Measurements from ENCODE around the gene LSMEM2. TPM values are rescaled to one million over a fixed set of nuclear protein-coding genes. Genes with fewer than 3 reads are reported as not detected.

LSMEM2 gene
- total and polyA plus RNA-seq, 2 experiments from 2014 or later: 0.59 to 0.86 TPM

DNA sequence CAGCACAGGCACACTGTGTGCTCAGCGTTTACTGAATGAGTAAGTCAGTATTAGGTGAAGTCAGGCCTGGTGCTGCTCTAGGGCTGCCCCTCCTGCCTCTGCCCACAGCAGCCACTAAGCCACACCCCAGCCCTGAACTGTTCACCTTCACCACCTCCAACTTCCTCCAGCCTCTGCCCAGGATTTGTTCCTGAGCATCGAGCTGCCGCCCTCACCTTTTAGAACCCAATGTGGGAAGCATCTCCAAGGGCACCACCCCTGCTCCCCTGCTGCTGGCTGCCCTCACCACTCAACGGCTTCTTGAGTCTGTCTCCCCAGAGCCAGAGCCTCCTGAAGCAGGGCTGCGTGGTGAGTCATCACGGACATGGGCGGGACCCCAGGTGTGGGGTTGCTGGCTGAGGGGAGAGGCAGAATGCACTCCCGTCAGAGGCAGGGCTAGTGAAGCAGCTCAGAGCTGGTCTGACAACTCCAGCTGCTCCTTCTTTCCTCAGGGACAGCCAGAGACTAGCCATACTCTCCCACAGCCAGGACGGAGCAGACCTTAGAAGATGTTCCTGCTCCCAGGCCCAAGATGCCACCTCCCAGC, 37.9 kb downstream of the LSMEM2 start (continued):
- TF ChIP-seq, protein P1, sequence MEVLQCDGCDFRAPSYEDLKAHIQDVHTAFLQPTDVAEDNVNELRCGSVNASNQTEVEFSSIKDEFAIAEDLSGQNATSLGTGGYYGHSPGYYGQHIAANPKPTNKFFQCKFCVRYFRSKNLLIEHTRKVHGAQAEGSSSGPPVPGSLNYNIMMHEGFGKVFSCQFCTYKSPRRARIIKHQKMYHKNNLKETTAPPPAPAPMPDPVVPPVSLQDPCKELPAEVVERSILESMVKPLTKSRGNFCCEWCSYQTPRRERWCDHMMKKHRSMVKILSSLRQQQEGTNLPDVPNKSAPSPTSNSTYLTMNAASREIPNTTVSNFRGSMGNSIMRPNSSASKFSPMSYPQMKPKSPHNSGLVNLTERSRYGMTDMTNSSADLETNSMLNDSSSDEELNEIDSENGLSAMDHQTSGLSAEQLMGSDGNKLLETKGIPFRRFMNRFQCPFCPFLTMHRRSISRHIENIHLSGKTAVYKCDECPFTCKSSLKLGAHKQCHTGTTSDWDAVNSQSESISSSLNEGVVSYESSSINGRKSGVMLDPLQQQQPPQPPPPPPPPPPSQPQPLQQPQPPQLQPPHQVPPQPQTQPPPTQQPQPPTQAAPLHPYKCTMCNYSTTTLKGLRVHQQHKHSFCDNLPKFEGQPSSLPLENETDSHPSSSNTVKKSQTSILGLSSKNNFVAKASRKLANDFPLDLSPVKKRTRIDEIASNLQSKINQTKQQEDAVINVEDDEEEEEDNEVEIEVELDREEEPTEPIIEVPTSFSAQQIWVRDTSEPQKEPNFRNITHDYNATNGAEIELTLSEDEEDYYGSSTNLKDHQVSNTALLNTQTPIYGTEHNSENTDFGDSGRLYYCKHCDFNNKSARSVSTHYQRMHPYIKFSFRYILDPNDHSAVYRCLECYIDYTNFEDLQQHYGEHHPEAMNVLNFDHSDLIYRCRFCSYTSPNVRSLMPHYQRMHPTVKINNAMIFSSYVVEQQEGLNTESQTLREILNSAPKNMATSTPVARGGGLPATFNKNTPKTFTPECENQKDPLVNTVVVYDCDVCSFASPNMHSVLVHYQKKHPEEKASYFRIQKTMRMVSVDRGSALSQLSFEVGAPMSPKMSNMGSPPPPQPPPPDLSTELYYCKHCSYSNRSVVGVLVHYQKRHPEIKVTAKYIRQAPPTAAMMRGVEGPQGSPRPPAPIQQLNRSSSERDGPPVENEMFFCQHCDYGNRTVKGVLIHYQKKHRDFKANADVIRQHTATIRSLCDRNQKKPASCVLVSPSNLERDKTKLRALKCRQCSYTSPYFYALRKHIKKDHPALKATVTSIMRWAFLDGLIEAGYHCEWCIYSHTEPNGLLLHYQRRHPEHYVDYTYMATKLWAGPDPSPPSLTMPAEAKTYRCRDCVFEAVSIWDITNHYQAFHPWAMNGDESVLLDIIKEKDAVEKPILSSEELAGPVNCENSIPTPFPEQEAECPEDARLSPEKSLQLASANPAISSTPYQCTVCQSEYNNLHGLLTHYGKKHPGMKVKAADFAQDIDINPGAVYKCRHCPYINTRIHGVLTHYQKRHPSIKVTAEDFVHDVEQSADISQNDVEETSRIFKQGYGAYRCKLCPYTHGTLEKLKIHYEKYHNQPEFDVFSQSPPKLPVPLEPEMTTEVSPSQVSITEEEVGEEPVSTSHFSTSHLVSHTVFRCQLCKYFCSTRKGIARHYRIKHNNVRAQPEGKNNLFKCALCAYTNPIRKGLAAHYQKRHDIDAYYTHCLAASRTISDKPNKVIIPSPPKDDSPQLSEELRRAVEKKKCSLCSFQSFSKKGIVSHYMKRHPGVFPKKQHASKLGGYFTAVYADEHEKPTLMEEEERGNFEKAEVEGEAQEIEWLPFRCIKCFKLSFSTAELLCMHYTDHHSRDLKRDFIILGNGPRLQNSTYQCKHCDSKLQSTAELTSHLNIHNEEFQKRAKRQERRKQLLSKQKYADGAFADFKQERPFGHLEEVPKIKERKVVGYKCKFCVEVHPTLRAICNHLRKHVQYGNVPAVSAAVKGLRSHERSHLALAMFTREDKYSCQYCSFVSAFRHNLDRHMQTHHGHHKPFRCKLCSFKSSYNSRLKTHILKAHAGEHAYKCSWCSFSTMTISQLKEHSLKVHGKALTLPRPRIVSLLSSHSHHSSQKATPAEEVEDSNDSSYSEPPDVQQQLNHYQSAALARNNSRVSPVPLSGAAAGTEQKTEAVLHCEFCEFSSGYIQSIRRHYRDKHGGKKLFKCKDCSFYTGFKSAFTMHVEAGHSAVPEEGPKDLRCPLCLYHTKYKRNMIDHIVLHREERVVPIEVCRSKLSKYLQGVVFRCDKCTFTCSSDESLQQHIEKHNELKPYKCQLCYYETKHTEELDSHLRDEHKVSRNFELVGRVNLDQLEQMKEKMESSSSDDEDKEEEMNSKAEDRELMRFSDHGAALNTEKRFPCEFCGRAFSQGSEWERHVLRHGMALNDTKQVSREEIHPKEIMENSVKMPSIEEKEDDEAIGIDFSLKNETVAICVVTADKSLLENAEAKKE (CRISPR knock-in tag; IDR thresholded peaks at IDR 0.05): no peak
- TF ChIP-seq CREB1 (CRISPR knock-in tag; IDR thresholded peaks at IDR 0.05; ENCODE audit: low read depth): no peak
- no peak for TF ChIP-seq NANOG (IDR thresholded peaks at IDR 0.05; ENCODE audit: borderline replicate concordance)
- no peak for TF ChIP-seq EZH2 (IDR thresholded peaks at IDR 0.05; ENCODE audit: low read depth, unreplicated experiment)
- TF ChIP-seq EZH2phosphoT487 (IDR thresholded peaks at IDR 0.05; ENCODE audit: unreplicated experiment): no peak
- TF ChIP-seq, protein P2, sequence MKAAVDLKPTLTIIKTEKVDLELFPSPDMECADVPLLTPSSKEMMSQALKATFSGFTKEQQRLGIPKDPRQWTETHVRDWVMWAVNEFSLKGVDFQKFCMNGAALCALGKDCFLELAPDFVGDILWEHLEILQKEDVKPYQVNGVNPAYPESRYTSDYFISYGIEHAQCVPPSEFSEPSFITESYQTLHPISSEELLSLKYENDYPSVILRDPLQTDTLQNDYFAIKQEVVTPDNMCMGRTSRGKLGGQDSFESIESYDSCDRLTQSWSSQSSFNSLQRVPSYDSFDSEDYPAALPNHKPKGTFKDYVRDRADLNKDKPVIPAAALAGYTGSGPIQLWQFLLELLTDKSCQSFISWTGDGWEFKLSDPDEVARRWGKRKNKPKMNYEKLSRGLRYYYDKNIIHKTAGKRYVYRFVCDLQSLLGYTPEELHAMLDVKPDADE (IDR thresholded peaks at IDR 0.05): no peak

DNA sequence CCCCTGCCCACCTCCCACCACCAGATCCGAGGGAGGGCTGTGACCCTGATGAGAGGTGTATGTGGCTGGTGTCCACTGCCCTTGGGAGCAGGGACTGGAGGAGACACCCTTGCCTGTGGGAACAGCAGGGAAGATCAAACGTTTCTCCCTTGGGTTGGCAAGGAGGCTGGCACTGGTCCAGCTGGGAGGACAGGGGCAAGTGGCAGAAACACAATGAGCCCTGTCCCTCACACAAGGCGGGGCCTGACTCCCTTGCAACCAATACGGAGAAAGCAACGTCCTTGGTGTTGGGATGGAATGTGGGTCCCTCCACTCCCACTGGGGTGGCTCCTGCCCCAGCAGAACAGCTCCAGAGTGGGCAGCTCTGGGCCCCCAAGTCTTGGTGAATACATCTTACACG, 38.4 kb downstream of the LSMEM2 start:
- H4K20me1 ChIP-seq (replicated peaks; ENCODE audit: insufficient read depth): peaks cover 5% of the 10 kb centered on the region; the same call in 1 of the 2 replicates
- Mint-ChIP-seq H3K27me3 (ENCODE audit: insufficient read depth, low read depth, poor library complexity) (peaks cover 5% of the 10 kb centered on the region), H3K27ac (no peak overlapping the region), H3K4me1 (peaks cover 20% of the 10 kb centered on the region), H3K9me3 (peaks cover 14% of the 10 kb centered on the region), H3K36me3 (ENCODE audit: low read depth) (peaks cover 65% of the 10 kb centered on the region), H3K4me3 (no peak overlapping the region)
- TF ChIP-seq POLR2AphosphoS5 (IDR thresholded peaks at IDR 0.05; ENCODE audit: low read depth) (no peak), JUNB (IDR thresholded peaks at IDR 0.05; ENCODE audit: unreplicated experiment) (no peak)
- TF ChIP-seq, protein P3, sequence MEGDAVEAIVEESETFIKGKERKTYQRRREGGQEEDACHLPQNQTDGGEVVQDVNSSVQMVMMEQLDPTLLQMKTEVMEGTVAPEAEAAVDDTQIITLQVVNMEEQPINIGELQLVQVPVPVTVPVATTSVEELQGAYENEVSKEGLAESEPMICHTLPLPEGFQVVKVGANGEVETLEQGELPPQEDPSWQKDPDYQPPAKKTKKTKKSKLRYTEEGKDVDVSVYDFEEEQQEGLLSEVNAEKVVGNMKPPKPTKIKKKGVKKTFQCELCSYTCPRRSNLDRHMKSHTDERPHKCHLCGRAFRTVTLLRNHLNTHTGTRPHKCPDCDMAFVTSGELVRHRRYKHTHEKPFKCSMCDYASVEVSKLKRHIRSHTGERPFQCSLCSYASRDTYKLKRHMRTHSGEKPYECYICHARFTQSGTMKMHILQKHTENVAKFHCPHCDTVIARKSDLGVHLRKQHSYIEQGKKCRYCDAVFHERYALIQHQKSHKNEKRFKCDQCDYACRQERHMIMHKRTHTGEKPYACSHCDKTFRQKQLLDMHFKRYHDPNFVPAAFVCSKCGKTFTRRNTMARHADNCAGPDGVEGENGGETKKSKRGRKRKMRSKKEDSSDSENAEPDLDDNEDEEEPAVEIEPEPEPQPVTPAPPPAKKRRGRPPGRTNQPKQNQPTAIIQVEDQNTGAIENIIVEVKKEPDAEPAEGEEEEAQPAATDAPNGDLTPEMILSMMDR (conservative IDR thresholded peaks at IDR 0.05; ENCODE audit: low read depth in 2 of 2): no peak
- TF ChIP-seq, protein P4, sequence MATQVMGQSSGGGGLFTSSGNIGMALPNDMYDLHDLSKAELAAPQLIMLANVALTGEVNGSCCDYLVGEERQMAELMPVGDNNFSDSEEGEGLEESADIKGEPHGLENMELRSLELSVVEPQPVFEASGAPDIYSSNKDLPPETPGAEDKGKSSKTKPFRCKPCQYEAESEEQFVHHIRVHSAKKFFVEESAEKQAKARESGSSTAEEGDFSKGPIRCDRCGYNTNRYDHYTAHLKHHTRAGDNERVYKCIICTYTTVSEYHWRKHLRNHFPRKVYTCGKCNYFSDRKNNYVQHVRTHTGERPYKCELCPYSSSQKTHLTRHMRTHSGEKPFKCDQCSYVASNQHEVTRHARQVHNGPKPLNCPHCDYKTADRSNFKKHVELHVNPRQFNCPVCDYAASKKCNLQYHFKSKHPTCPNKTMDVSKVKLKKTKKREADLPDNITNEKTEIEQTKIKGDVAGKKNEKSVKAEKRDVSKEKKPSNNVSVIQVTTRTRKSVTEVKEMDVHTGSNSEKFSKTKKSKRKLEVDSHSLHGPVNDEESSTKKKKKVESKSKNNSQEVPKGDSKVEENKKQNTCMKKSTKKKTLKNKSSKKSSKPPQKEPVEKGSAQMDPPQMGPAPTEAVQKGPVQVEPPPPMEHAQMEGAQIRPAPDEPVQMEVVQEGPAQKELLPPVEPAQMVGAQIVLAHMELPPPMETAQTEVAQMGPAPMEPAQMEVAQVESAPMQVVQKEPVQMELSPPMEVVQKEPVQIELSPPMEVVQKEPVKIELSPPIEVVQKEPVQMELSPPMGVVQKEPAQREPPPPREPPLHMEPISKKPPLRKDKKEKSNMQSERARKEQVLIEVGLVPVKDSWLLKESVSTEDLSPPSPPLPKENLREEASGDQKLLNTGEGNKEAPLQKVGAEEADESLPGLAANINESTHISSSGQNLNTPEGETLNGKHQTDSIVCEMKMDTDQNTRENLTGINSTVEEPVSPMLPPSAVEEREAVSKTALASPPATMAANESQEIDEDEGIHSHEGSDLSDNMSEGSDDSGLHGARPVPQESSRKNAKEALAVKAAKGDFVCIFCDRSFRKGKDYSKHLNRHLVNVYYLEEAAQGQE (IDR thresholded peaks at IDR 0.05; ENCODE audit: unreplicated experiment): no peak
- H3K9me2 ChIP-seq (ENCODE audit: insufficient read depth): no peaks in the 10 kb centered on the region
- H3K27ac ChIP-seq (ENCODE audit: low read depth): no peak overlapping the region
- H3K36me3 ChIP-seq (ENCODE audit: insufficient read depth): peaks cover 8% of the 10 kb centered on the region
- H3K4me2 ChIP-seq: no peak overlapping the region
- no peak overlapping the region for H2AFZ ChIP-seq
- H3K4me3 ChIP-seq: no peak overlapping the region
- ATAC-seq: no peak
- H3K4me1 ChIP-seq (ENCODE audit: insufficient read depth): peaks cover 6% of the 10 kb centered on the region; the same call in 1 of the 2 replicates
- no peak for DNase-seq (ENCODE audit: low spot score)
- peaks cover 14% of the 10 kb centered on the region; the same call in 1 of the 2 replicates for H3F3A ChIP-seq (replicated peaks; ENCODE audit: low read depth)
- H3K79me2 ChIP-seq (replicated peaks; ENCODE audit: insufficient read depth): peaks cover 26% of the 10 kb centered on the region
- no peaks in the 10 kb centered on the region for H3K27me3 ChIP-seq (ENCODE audit: insufficient read depth)

Data from GM23338 (cell line).